PC-9 (cell line): ENCODE results near the gene PLXDC2.

Source experiments
- EZH2 ChIP-seq: fragments of 200-600 bp; sonication (generic); IDR thresholded peaks from 2 replicates; pipeline ENCODE4 v1.8.0; 2017; ENCODE audit warnings: antibody characterized with exemption, low read depth
- TF ChIP-seq, protein P1 (sequence below): fragments of 200-600 bp; sonication (generic); conservative IDR thresholded peaks from 2 replicates; pipeline ENCODE4 v1.6.1; 2017; ENCODE audit warnings: mixed run types, antibody characterized with exemption, mild to moderate bottlenecking, moderate library complexity

DNA sequence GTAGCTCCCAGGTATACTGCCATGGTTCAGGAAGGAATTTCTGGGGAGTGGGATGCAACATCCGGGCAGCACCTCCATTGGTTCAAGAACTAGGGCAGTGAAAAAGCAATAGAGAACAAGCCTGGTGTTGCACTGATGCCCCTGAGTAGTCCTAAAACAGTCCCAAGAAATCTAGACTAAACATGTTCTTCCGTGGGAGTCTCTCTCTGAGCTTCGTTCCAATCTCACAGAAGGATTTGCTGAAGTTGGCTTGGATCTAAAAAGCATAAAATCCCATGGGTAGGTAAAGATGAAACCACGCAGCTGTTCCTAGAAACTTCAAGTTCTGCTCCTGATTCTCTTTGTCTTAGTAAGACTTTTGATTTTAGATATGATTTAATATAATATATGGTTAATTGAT is 154.5 kb downstream of the PLXDC2 start:
- TF ChIP-seq, protein P1, sequence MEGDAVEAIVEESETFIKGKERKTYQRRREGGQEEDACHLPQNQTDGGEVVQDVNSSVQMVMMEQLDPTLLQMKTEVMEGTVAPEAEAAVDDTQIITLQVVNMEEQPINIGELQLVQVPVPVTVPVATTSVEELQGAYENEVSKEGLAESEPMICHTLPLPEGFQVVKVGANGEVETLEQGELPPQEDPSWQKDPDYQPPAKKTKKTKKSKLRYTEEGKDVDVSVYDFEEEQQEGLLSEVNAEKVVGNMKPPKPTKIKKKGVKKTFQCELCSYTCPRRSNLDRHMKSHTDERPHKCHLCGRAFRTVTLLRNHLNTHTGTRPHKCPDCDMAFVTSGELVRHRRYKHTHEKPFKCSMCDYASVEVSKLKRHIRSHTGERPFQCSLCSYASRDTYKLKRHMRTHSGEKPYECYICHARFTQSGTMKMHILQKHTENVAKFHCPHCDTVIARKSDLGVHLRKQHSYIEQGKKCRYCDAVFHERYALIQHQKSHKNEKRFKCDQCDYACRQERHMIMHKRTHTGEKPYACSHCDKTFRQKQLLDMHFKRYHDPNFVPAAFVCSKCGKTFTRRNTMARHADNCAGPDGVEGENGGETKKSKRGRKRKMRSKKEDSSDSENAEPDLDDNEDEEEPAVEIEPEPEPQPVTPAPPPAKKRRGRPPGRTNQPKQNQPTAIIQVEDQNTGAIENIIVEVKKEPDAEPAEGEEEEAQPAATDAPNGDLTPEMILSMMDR = no peak
- TF ChIP-seq EZH2 = no peak
